ENCODE results near the gene SAMD3. TPM values are rescaled to one million over a fixed set of nuclear protein-coding genes. Genes with fewer than 3 reads are reported as not detected.

SAMD3 gene
- total RNA-seq, 1 donor from 2014 or later: not detected

- no peak for DNase-seq (ENCODE audit: low read depth)
- TF ChIP-seq, protein P1, sequence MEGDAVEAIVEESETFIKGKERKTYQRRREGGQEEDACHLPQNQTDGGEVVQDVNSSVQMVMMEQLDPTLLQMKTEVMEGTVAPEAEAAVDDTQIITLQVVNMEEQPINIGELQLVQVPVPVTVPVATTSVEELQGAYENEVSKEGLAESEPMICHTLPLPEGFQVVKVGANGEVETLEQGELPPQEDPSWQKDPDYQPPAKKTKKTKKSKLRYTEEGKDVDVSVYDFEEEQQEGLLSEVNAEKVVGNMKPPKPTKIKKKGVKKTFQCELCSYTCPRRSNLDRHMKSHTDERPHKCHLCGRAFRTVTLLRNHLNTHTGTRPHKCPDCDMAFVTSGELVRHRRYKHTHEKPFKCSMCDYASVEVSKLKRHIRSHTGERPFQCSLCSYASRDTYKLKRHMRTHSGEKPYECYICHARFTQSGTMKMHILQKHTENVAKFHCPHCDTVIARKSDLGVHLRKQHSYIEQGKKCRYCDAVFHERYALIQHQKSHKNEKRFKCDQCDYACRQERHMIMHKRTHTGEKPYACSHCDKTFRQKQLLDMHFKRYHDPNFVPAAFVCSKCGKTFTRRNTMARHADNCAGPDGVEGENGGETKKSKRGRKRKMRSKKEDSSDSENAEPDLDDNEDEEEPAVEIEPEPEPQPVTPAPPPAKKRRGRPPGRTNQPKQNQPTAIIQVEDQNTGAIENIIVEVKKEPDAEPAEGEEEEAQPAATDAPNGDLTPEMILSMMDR (conservative IDR thresholded peaks at IDR 0.05; ENCODE audit: low read depth, low read length): no peak
- no peak overlapping the region for H3K4me3 ChIP-seq (ENCODE audit: low read depth, low read length)
Observed at GRCh38 chr6:130138909-130139242, 83.9 kb downstream of the SAMD3 start.

DNA sequence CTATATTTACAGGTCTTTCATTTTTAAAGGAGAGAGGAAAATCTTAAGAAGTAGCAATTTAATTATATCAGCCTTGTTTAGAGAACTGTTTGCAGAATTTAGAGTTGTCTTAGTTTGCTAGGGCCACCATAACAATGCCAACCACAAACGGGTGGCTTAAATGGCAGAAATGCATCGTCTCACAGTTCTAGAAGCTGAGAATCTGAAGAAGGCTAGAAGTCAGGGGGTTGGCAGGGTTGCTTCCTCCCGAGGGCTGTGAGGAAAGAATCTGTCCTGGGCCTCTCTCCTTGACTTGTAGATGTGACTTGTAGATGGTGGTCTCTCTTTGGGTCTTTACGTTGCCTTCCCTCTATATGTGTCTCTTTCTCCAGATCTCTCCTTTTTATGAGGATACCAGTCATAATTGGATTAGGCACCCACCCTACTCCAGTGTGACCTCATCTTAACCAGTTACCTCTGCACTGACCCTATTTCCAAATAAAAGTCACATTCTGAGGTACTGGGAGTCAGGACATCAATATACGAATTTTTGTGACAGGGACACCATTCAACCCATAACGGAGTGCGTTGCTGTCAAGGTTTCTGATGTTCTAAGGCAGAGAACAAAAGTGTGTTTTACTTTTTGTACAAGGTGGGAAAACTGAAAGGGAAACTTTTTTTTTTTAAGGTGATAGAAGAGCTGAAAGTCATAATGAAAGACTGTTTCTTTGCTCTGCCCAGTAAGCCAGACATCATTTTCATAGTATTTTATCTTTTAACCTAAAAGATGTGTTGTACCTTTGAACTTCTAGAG lies 84.4 kb downstream of the SAMD3 start:
- H3K4me3 ChIP-seq (ENCODE audit: low read depth, low read length): no peak overlapping the region
- TF ChIP-seq, protein P1 (conservative IDR thresholded peaks at IDR 0.05; ENCODE audit: low read depth, low read length): no peak
- DNase-seq (ENCODE audit: low read depth): no peak

GRCh38 chr6:130136798-130137197 lies 86.0 kb downstream of the SAMD3 start:
- TF ChIP-seq, protein P1 (conservative IDR thresholded peaks at IDR 0.05; ENCODE audit: low read depth, low read length): no peak
- DNase-seq (ENCODE audit: low read depth): peak; percentile 62
- no peak overlapping the region for H3K4me3 ChIP-seq (ENCODE audit: low read depth, low read length)

GRCh38 chr6:130134582-130134981 lies 88.2 kb downstream of the SAMD3 start:
- TF ChIP-seq, protein P1 (conservative IDR thresholded peaks at IDR 0.05; ENCODE audit: low read depth, low read length): no peak
- H3K4me3 ChIP-seq (ENCODE audit: low read depth, low read length): no peak overlapping the region
- no peak for DNase-seq (ENCODE audit: low read depth)

- no peak for DNase-seq (ENCODE audit: low read depth)
- H3K4me3 ChIP-seq (ENCODE audit: low read depth, low read length): no peak overlapping the region
- TF ChIP-seq, protein P1 (conservative IDR thresholded peaks at IDR 0.05; ENCODE audit: low read depth, low read length): no peak
Observed at GRCh38 chr6:130132286-130132701, 90.5 kb downstream of the SAMD3 start.

DNA sequence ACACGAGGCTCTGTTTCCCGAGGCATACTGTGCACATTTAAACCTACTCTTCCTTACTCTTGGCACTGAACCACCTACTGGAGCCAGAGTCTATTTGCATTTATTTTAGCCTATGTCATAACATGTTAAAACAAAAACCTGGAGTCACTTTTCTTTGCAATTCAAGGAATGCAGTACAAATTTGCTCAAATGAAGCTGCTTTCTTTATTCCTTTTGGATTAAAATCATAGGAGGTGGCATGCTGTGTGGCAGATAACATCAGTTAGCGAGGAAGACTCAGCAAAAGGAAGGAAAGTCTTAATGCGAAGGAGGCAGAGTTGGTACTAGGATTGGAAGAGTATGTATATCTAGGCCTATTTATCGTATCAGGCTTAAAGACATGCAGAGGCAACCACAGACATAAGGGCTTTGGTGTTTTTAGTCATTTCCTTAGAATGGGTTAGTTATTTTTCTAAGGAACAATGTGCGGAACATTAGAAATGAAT lies 92.9 kb downstream of the SAMD3 start:
- TF ChIP-seq, protein P1 (conservative IDR thresholded peaks at IDR 0.05; ENCODE audit: low read depth, low read length): no peak
- H3K4me3 ChIP-seq (ENCODE audit: low read depth, low read length): no peak overlapping the region
- no peak for DNase-seq (ENCODE audit: low read depth)

DNA sequence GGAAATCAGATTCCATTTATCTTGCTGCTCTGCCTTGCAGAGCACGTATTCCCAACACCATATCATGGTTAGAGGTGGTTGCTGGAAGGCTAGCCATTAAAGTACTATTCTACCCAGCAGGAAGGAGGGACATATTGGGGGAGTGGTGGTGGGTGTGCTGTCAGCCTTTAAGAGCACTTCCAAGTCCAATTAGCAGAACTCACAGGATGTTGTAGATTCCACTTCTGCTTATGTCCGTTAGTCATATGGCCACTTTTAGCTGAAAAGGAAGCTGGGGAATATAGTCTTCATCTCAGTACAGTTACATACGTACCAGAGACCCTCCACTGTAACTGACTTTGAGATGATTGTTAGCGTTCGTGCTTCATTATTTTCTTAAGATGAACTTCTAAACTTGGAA lies 94.4 kb downstream of the SAMD3 start:
- H3K4me3 ChIP-seq (ENCODE audit: low read depth, low read length): no peak overlapping the region
- DNase-seq (ENCODE audit: low read depth): no peak
- TF ChIP-seq, protein P1 (conservative IDR thresholded peaks at IDR 0.05; ENCODE audit: low read depth, low read length): no peak
